H9 (cell line): ENCODE data around the gene CCDC57. TPM values are rescaled to one million over a fixed set of nuclear protein-coding genes. Genes with fewer than 3 reads are reported as not detected.

ENCODE experiments used
- DNase-seq: peaks from one replicate; pipeline ENCODE4 v3.0.0-alpha.2; 2017
- H2AFZ ChIP-seq: one replicate; pipeline ENCODE4 v1.6.1; 2013; ENCODE audit warnings: mild to moderate bottlenecking, low read length, control low read depth, moderate library complexity
- H2AK5ac ChIP-seq: 2 replicates; pipeline ENCODE4 v1.6.1; 2013; ENCODE audit warnings: low read length, control low read depth, mixed read lengths; ENCODE audit not compliant: insufficient read length
- H2BK120ac ChIP-seq: one replicate; pipeline ENCODE4 v1.6.1; 2013; ENCODE audit warnings: low read depth, mild to moderate bottlenecking, low read length, control low read depth, inconsistent platforms; ENCODE audit not compliant: poor library complexity, severe bottlenecking
- H2BK12ac ChIP-seq: 2 replicates; pipeline ENCODE4 v1.6.1; 2013; ENCODE audit warnings: low read length, control low read depth, mixed read lengths, low read depth; ENCODE audit not compliant: insufficient read length
- H2BK15ac ChIP-seq: 2 replicates; pipeline ENCODE4 v1.6.1; 2013; ENCODE audit warnings: low read depth, low read length, control low read depth
- H2BK20ac ChIP-seq: one replicate; pipeline ENCODE4 v1.6.1; 2013; ENCODE audit warnings: low read depth, mild to moderate bottlenecking, low read length, control low read depth, inconsistent platforms; ENCODE audit not compliant: poor library complexity, severe bottlenecking
- H2BK5ac ChIP-seq: 2 replicates; pipeline ENCODE4 v1.6.1; 2013; ENCODE audit warnings: low read length, control low read depth, mixed read lengths; ENCODE audit not compliant: insufficient read length
- H3K14ac ChIP-seq: 2 replicates; pipeline ENCODE4 v1.6.1; 2013; ENCODE audit warnings: low read length, control low read depth; ENCODE audit not compliant: insufficient read depth
- H3K18ac ChIP-seq: 2 replicates; pipeline ENCODE4 v1.6.1; 2013; ENCODE audit warnings: low read depth, mild to moderate bottlenecking, mixed read lengths, low read length, control low read depth; ENCODE audit not compliant: insufficient read length
- H3K23ac ChIP-seq: 2 replicates; pipeline ENCODE4 v1.6.1; 2013; ENCODE audit warnings: low read length, control low read depth, mixed read lengths, low read depth; ENCODE audit not compliant: insufficient read length
- H3K23me2 ChIP-seq: 2 replicates; pipeline ENCODE4 v1.6.1; 2013; ENCODE audit warnings: low read depth, mild to moderate bottlenecking, mixed read lengths, low read length, control low read depth; ENCODE audit not compliant: insufficient read length, poor library complexity, severe bottlenecking
- H3K27ac ChIP-seq: 2 replicates; pipeline ENCODE4 v1.5.1; 2013; ENCODE audit warnings: low read length, control low read depth, mixed read lengths, low read depth; ENCODE audit not compliant: insufficient read length
- H3K27me3 ChIP-seq: 2 replicates; pipeline ENCODE4 v1.6.1; 2013; ENCODE audit warnings: low read length, control low read depth, inconsistent platforms; ENCODE audit not compliant: insufficient read depth
- H3K4ac ChIP-seq: 2 replicates; pipeline ENCODE4 v1.6.1; 2013; ENCODE audit warnings: low read depth, mild to moderate bottlenecking, control low read depth, inconsistent platforms, low read length, moderate library complexity
- H3K4me1 ChIP-seq: 2 replicates; pipeline ENCODE4 v1.6.1; 2013; ENCODE audit warnings: low read length, control low read depth, inconsistent platforms; ENCODE audit not compliant: insufficient read depth
- H3K4me2 ChIP-seq: 2 replicates; pipeline ENCODE4 v1.6.1; 2013; ENCODE audit warnings: low read length, control low read depth, mixed read lengths; ENCODE audit not compliant: insufficient read length, insufficient read depth
- H3K56ac ChIP-seq: 2 replicates; pipeline ENCODE4 v1.6.1; 2013; ENCODE audit warnings: low read depth, mild to moderate bottlenecking, mixed read lengths, low read length, control low read depth; ENCODE audit not compliant: insufficient read length
- H3K79me1 ChIP-seq: 2 replicates; pipeline ENCODE4 v1.6.1; 2013; ENCODE audit warnings: low read depth, mild to moderate bottlenecking, moderate library complexity, low read length, control low read depth, inconsistent platforms; ENCODE audit not compliant: insufficient read depth, poor library complexity, severe bottlenecking
- H3K79me2 ChIP-seq: 2 replicates; pipeline ENCODE4 v1.6.1; 2013; ENCODE audit warnings: low read length, control low read depth, inconsistent platforms; ENCODE audit not compliant: insufficient read depth
- H3K9ac ChIP-seq: 2 replicates; pipeline ENCODE4 v1.6.1; 2013; ENCODE audit warnings: low read length, control low read depth, mixed read lengths; ENCODE audit not compliant: insufficient read length; ENCODE audit errors: extremely low read depth
- H3K9me3 ChIP-seq: one replicate; pipeline ENCODE4 v1.6.1; 2013; ENCODE audit warnings: low read depth, low read length, inconsistent platforms; ENCODE audit not compliant: control insufficient read depth
- H3T11ph ChIP-seq: one replicate; pipeline ENCODE4 v1.6.1; 2013; ENCODE audit warnings: mild to moderate bottlenecking, low read length, control low read depth, inconsistent platforms
- H4K20me1 ChIP-seq: one replicate; pipeline ENCODE4 v1.6.1; 2013; ENCODE audit not compliant: control insufficient read depth, insufficient read length, insufficient read depth
- H4K5ac ChIP-seq: 2 replicates; pipeline ENCODE4 v1.6.1; 2013; ENCODE audit warnings: low read depth, mild to moderate bottlenecking, mixed read lengths, low read length, control low read depth; ENCODE audit not compliant: insufficient read length
- H4K8ac ChIP-seq: replicated peaks from 2 replicates; pipeline ENCODE4 v1.6.1; 2013; ENCODE audit warnings: low read length, control low read depth, mixed read lengths, low read depth; ENCODE audit not compliant: insufficient read length
- H4K91ac ChIP-seq: 2 replicates; pipeline ENCODE4 v1.6.1; 2013; ENCODE audit warnings: low read depth, mild to moderate bottlenecking, moderate library complexity, mixed read lengths, low read length, control low read depth; ENCODE audit not compliant: insufficient read length
- H3K27ac Mint-ChIP-seq, 3 experiments: 2 replicates in 2 of 3; 3 replicates in 1 of 3; pipeline ENCODE4 v1.8.0; 2020 to 2021; ENCODE audit warnings: mixed read lengths in 3 of 3, mild to moderate bottlenecking in 1 of 3, moderate library complexity in 1 of 3
- H3K27me3 Mint-ChIP-seq: 2 replicates; pipeline ENCODE4 v1.8.0; 2021; ENCODE audit warnings: low read depth, mild to moderate bottlenecking, moderate library complexity, mixed read lengths
- H3K36me3 Mint-ChIP-seq, 3 experiments: 2 replicates in 2 of 3; 3 replicates in 1 of 3; pipeline ENCODE4 v1.8.0; 2020 to 2021; ENCODE audit warnings: low read depth in 3 of 3, mixed read lengths in 3 of 3; ENCODE audit not compliant: insufficient read depth in 1 of 3
- H3K4me1 Mint-ChIP-seq, 2 experiments: 2 replicates each; pipeline ENCODE4 v1.8.0; 2020; ENCODE audit warnings: mixed read lengths in 2 of 2
- H3K4me3 Mint-ChIP-seq, 2 experiments: 2 replicates in 1 of 2; 3 replicates in 1 of 2; pipeline ENCODE4 v1.8.0; 2020 to 2021; ENCODE audit warnings: mild to moderate bottlenecking in 2 of 2, mixed read lengths in 2 of 2, moderate library complexity in 1 of 2
- H3K9me3 Mint-ChIP-seq, 2 experiments: 2 replicates in 1 of 2; 3 replicates in 1 of 2; pipeline ENCODE4 v1.8.0; 2020; ENCODE audit warnings: mild to moderate bottlenecking in 2 of 2, mixed read lengths in 2 of 2, moderate library complexity in 1 of 2
- WGBS: extraction: QIAGEN DNeasy Blood & Tissue Kit; methylation state at CpG from one replicate; pipeline ENCODE4 v1.1.7; 2013; ENCODE audit warnings: missing lambda C conversion rate, low lambda C conversion rate, mixed read lengths; ENCODE audit not compliant: insufficient read length; ENCODE audit errors: extremely low coverage; 5-methylcytosine and 5-hydroxymethylcytosine counted together
- total RNA-seq: library from RNA; stranded (reverse); gene quantifications from 2 replicates; pipeline ENCODE4 v1.2.1, GENCODE V29; 2021
- TF ChIP-seq, protein P1 (sequence below): fragments of 200-600 bp; sonication (generic); conservative IDR thresholded peaks from 3 replicates; pipeline ENCODE4 v1.8.0; 2021; ENCODE audit warnings: antibody characterized with exemption, mild to moderate bottlenecking

Gene CCDC57
- total RNA-seq, 1 experiment from 2014 or later = 11.0 TPM

DNA sequence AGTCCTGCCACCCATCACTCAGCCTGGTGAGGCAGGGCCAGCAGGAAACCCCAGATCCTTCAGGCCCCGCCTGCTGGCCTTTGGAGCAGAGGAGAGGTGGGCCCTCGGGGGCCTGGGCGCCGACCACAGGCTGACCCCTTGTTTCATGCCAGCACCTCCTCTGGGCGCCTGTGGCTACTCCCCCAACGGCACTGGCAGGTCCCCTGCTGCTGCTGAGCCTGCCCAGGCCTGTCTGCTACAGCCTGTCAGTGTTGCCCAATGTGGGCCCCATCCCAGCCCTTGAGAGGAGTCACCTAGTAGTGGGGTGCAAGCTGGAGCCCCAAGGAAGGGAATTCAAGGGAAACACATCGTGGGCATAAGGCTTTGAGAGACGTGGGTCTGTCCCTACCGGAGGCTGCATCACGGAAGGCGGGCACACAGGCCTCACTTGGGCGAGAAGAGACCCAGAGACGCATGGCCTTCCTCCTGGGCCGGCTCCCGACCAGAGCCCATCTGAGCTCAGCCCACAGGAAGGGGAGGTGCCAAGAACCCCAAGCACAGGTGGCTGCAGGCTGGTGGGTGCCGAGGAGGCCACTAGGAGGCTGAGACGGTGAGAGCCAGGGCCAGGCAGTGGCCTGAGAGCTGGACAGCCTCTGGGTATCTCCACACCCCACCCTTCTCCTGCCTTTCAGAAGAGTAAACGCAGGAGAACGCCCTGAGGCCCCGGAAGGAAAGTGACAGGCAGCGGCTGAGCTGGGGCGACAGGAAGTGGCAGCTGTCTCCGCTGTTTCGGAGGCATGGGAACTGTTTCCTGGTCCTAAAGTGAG is 106.6 kb downstream of the CCDC57 start:
- Histone ChIP-seq H3K79me1 (no peaks in the 10 kb centered on the region), H3K27me3 (no peaks in the 10 kb centered on the region), H3K56ac (no peak overlapping the region), H3K14ac (no peak overlapping the region), H3K23me2 (no peaks in the 10 kb centered on the region), H2BK15ac (no peak overlapping the region), H2AK5ac (no peak overlapping the region), H3K4ac (no peak overlapping the region), H3K18ac (peak overlapping the region; percentile 15), H3K27ac (no peak overlapping the region), H3K4me2 (no peak overlapping the region), H3K9ac (no peak overlapping the region), H2BK12ac (no peak overlapping the region), H2AFZ (no peak overlapping the region), H4K20me1 (no peaks in the 10 kb centered on the region), H2BK20ac (no peak overlapping the region), H2BK120ac (no peak overlapping the region), H2BK5ac (no peak overlapping the region), H3K23ac (no peak overlapping the region), H4K5ac (no peak overlapping the region), H3T11ph (no peak overlapping the region), H3K9me3 (no peaks in the 10 kb centered on the region), H3K4me1 (no peaks in the 10 kb centered on the region; the same call in 1 of the 2 replicates), H4K8ac (no peak overlapping the region), H3K79me2 (no peaks in the 10 kb centered on the region), H4K91ac (no peak overlapping the region)
- WGBS = no CpG with 5 or more reads among the region's 24 CpGs
- H3K27ac Mint-ChIP-seq = peak overlapping the region in 1 of 3 experiments; percentile 84; a peak in 2 of 7 replicates
- TF ChIP-seq, protein P1, sequence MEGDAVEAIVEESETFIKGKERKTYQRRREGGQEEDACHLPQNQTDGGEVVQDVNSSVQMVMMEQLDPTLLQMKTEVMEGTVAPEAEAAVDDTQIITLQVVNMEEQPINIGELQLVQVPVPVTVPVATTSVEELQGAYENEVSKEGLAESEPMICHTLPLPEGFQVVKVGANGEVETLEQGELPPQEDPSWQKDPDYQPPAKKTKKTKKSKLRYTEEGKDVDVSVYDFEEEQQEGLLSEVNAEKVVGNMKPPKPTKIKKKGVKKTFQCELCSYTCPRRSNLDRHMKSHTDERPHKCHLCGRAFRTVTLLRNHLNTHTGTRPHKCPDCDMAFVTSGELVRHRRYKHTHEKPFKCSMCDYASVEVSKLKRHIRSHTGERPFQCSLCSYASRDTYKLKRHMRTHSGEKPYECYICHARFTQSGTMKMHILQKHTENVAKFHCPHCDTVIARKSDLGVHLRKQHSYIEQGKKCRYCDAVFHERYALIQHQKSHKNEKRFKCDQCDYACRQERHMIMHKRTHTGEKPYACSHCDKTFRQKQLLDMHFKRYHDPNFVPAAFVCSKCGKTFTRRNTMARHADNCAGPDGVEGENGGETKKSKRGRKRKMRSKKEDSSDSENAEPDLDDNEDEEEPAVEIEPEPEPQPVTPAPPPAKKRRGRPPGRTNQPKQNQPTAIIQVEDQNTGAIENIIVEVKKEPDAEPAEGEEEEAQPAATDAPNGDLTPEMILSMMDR = peak; percentile 67
- peak overlapping the region in 1 of 2 experiments; percentile 29; a peak in 1 of 5 replicates for H3K4me3 Mint-ChIP-seq
- peaks cover 0 to 7% (median 0%) of the 10 kb centered on the region in 3 experiments; a peak in 3 of 7 replicates for H3K36me3 Mint-ChIP-seq
- peaks cover 0 to 9% of the 10 kb centered on the region in 2 experiments; a peak in 2 of 5 replicates for H3K9me3 Mint-ChIP-seq
- peaks cover 40% of the 10 kb centered on the region for H3K27me3 Mint-ChIP-seq
- DNase-seq = peak; percentile 95
- H3K4me1 Mint-ChIP-seq = peaks cover 35 to 67% of the 10 kb centered on the region in 2 experiments
